Ureter (tissue), 1 donor: ENCODE data around the gene CCDC170. TPM values are rescaled to one million over a fixed set of nuclear protein-coding genes. Genes with fewer than 3 reads are reported as not detected.
"Not testable (repeated sequence)": the region's sequence is repeated elsewhere in the genome, so short reads cannot be mapped to it uniquely, and the experiment has no call there.

Experiments
- DNase-seq: peaks from one replicate; pipeline ENCODE4 v3.0.0-alpha.2; 2020; ENCODE audit warnings: low spot score
- total RNA-seq: library from RNA; stranded (reverse); gene quantifications from one replicate; pipeline ENCODE4 v1.2.4, GENCODE V29; 2023
- donor health status: DM: yes; HTN: yes; CAD: no.

CCDC170 gene
- total RNA-seq, 1 donor from 2014 or later, result 1.7 TPM

DNA sequence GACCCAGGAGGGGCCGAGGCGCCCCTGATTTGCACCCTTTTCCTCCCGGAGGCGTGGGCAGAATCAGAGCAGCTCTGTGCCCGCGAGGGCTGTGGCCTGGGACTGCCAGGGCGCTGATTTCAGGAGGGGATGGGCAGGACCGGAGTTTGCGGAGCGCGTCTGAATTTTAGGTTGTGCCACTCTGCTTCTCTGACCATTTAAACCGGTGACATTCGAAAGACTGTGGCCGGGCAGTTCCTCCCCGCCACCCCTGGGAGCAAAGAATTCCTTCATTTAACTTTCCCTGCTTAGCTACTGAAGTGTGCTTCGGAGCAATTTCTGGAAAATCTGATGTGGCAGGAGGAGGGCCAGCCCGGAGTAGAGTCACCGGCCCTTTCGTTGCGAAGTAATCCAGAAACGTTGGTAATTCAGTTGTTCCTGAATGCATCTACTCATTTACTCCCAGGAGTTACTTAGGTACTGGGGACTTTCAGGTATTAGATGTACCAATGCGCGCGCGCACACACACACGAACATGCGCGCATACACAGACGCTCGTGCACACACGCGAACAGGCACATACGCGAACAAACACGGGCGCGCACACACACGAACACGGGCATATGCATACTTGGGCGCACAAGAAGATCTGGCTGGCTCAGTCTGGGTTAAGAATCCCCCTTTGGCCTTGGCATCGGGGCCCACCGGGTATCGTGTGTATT lies 568 bp downstream of the CCDC170 start:
- no peak for DNase-seq

DNA sequence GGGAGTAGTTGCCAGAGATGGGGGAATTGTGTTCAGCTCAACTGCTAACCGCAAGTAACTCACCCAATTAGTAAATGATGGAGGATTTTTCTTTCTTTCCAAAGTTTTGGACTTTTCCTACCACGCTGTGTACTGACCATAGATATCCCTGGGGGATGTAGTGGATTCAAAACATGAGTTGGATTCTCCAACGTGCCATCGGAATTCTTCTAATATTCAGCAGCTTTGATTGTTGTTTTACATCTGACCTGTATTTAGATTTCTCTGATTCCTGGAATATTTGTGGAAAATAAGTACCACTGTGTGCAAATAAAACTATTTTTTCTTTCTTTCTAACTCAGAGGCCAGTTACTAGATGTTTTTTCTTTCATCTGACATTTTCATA lies 1.1 kb downstream of the CCDC170 start:
- no peak for DNase-seq

DNA sequence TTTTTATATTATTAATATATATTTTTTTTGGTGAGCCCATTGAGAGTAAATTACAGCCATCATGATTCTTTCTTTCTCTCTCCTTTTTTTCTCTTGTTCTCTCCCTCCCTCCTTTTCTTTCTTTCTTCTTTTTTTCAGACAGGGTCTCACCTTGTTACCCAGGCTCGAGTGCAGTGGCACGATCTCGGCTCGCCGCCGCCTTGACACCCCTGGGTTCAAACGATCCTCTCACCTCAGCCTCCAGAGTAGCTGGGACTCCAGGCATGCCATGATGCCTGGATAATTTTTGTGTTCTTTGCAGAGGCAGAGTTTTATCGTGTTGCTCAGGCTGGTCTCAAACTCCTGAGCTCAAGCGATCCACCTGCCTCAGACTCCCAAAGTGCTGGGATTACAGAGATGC lies 1.6 kb downstream of the CCDC170 start:
- no peak for DNase-seq

DNA sequence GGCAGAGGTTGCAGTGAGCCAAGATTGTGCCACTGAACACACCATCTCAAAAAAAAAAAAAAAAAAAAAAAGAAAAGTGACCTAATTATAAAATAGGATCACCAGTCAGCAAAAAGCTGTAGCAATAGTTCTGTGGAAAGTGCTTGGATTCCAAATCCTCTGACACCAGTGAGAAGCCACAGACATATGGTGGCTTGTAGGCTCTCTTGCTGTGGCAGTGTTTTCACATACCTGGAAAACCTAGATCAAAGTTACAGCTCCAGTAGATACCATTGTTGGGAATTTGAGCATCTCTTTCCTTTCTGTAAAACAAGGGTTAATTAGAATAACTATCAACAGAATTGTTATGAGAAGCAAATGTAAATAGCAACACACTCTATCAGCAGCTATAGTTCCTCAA lies 4.1 kb downstream of the CCDC170 start:
- no peak for DNase-seq

DNA sequence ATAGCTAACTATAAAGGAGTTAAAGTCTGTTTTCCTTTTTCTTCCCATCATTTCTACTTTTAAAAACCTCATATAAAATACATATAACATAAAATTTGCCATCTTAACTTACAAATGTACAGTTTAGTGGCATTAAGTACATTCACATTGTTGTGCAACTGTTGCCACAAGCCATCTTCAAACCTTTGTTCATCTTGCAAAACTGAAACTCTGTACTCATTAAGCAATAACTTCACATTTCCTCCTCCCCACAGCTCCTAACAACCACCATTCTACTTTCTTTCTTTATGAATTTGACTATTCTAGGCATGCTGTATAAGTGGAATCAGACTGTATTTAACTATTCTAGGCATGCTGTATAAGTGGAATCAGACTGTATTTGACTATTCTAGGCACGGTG lies 4.5 kb downstream of the CCDC170 start:
- no peak for DNase-seq

DNA sequence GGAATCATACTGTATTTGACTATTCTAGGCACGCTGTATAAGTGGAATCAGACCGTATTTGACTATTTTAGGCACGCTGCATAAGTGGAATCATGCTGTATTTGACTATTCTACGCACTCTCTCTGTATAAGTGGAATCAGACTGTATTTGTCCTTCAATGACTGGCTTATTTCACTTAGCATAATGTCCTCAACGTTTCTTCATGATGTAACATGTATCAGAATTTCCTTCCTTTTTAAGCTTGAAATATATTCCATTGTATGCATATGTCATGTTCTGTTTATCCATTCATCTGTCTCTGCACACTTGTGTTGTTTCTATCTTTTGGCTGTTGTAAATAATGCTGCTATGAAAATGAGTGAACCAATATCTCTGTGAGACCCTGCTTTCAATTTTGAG lies 5.7 kb downstream of the CCDC170 start:
- DNase-seq, result no peak

DNA sequence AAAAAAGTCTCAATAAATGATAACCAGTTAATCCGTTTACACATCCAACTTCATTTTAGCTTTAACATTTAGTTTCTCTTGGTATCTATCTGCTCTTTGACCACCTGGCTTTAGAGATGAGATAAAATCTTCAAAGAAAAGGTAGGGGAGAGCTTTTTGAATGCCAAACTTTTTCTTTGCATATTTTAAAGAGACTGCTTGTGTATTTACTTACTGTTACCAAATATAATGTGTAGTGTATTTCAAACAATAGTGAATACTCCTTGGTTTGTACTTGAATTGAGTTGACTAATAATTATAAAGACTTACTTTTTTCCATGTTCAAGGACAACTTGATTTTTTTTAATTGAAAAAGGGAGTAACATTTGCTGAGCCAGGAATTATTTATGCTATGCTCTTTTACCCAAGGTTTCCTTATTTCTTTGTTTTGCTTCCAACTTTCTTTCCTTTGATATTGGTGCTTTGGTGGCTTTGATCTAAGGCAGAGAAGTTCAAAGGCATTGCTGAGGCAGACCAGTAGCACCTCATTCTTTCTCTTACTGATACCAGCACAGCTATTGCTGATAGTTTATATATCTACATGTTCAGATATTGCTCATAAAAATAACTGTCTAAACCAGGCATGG lies 7.8 kb downstream of the CCDC170 start:
- DNase-seq, result no peak

DNA sequence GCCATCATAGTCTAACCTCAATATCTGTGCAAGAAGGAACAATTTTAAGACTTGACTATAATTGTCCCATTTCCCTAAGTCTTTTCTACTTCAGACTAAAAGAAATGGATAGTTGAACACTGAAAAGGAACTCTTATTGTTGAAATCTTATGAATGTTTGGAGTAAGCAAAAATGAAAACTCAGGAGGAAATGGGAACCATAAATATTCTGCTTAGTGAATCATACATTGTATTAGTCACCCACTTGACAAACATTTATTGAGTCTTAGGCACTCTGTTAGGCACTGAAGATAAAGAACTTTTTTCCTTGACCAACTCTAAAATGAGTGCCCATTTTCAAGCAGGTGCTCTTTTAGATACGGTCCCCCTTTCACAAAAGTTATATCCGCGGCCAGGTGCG lies 8.7 kb downstream of the CCDC170 start:
- no peak for DNase-seq

DNA sequence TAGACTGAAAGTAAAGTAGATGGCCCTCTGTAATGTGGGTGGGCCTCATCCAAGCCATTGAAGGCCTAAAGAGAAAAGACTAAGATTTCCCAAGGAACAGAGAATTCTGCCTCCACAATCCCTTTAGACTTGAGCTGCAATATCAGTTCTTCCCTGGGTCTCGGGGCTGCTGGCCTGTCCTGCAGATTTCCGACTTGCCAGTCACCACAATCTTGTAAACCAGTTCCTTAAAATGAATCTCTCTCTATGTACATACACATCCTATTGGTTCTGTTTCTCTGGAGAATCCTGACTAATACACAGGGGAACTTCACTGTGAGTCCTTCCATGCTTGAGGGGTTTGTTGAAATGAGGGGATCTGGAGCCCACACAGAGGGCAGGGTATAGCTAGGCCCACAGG lies 12.9 kb downstream of the CCDC170 start:
- DNase-seq, result no peak

DNA sequence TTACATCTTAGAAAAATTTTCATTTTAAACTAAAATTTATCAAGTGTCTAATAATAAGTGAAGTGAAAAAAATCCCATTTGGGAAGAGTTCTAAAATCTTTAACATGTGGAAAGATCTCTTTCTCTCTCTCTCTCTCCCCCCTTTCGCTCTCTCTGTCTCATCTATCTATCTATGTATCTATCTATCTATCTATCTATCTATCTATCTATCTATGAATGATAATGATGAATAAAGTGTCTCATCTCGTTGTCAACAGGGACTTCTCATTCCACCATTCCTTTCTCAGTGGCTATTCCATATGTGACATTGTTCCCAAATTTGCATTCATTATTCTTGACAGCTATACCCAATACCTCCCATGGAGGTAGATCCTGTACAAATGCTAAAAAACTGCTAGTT lies 15.2 kb downstream of the CCDC170 start:
- DNase-seq, result no peak

DNA sequence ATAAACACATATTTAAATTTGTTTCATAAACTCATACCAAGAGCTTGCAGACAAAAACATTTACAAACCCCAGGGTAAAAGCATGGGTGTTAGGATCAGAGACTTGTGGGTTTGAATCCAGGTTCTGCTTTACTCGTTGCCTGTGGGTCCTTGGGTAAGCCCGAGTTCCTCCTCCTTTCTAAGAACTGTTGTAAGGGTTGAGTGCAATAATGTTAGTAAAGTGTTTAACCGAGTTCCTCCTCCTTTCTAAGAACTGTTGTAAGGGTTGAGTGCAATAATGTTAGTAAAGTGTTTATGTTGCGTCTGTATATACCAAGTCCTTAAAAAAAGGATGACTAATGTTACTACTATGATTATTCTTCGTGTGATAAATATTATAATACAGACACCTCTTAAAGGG lies 18.7 kb downstream of the CCDC170 start:
- DNase-seq, result no peak

DNA sequence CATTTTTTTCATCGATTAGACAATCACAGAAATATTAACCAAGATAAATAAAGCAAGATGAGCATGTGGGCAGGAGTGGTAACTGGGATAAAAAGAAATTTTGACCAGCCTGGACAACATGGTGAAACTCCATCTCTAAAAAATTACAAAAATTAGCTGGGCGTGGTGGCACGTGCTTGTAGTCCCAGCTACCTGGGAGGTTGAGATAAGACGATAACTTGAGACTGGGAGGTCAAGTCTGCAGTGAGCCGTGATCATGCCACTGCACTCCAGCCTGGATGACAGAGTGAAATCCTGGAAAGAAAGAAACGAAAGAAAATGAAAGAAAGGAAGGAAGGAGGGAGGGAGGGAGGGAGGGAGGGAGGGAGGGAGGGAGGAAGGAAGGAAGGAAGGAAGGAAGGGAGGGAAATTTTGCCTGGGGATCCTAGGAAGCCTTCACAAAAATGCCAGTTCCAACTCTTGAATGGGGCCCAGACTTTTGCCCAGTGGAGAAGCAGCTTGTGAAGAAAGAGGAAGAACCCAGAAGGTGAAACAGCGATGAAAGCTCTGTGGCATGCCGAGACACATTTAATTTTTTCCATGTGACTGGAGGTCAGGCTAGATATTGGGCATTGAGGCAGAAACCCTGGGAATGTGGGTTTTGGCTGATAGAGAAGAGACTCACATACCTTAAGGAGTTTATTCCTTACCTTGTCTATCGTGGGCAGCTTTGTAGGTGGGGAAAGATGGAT lies 20.3 kb downstream of the CCDC170 start:
- no peak for DNase-seq

DNA sequence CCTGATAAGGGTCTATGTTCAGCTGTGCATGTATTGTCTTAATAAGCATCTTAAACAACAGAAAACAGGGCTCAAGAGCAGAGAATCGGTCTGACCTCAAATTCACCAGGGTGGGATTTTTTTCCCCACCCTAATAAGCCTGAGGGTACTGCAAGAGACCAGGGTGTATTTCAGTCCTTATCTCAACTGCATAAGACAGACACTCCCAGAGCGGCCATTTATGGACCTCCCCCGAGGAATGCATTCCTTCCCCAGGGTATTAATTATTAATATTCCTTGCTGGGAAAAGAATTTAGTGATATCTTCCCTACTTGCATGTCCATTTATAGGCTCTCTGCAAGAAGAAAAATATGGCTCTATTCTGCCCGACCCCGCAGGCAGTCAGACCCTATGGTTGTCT lies 25.2 kb downstream of the CCDC170 start:
- not testable (repeated sequence) for DNase-seq

DNA sequence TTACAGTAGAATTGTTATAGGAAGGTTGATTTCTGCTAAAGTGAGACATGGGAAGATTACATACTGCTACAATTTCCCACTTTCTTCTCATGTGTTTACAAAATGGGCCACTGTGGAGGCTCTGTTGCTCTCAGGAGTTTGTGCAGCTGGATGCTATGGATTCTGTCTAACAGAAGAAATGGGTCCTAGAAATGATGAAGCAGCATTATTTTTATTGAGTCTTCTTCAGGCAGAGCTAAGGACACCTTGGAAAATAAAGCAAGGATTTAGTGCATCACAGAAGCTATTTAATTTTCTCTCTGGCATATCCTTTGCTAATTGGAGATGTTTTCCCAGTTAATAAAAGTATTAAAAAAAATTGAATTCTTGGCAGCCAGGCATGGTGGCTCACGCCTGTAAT lies 29.2 kb downstream of the CCDC170 start:
- DNase-seq, result no peak

DNA sequence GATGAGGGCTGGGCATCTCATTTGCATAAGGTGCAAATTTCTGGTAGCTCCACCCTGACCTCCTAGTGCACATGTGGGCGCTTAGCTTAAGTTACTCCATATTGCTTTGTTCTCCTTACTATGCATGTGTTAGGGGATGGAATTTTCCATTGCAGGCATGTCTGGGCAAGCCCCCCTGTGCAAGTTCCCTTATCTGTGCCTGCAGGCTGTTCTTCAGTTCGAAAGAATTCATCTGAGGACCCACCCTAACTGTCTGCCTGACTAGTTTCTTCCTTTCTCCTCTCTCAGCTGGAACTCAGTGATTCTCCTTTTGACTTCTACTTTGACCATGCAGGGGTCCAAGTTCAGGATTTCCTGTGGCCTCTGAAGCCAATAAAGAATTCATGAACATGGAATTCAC lies 30.2 kb downstream of the CCDC170 start:
- no peak for DNase-seq

DNA sequence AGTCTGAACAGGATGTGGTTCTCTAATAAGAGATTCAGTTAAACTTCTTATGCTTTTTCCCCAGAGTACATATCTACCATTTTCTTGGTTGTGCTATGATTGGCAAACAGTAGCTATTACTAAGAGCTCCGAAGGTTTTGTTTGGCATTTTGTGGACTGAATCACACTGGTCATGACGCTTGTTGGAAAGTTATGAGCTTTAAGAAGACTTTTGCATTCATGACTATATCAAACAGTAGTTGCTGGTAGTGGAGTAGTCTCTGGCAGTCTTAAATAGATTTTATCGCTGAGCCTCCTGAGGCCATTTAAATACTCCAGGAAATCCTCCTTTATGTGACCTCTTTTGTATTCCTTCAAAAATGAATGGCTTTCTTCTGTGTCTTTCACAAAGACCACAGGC lies 40.8 kb downstream of the CCDC170 start:
- no peak for DNase-seq

DNA sequence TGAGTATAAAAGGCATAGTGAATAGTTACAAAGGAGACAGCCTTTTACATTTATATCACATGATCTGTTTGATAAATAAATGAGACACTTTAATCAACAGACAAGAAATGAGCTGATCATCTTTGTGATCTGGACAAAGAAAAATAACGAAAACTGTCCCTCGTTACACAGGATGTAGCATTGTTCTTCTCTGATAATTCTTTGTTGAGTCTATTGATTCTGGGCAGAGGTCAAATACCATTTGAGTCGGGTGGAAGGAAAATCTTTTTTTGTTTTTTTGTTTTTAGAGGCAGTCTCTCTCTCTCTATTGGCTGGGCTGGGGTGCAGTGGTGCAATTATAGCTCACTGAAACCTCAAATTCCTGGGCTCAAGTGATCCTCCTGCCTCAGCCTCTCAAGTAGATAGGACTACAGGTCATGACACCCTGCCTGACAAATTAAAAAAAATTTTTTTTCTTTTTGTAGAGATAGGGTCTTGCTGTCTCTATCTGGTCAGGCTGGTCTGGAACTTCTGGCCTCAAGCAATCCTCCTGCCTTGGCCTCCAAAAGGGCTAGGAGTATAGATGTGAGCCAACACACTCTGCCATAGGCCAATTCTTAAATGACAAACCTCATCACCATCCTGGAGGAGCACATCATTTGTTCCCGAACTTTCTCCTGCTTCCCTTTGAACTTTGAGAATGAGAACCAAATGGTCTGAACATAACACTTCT lies 41.8 kb downstream of the CCDC170 start:
- no peak for DNase-seq

DNA sequence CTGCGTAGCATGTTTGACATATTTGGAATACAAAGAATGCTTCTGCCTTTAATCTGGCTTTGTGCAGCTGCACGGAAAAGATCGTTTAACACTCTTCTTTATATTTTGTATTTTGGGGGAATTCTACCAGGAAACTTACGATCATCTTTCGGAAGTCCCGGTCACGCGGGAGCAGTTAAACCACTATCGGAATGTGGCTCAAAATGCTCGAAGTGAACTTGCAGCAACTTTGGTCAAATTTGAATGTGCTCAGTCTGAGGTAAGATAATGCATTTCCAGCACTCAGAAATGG lies 42.3 kb downstream of the CCDC170 start:
- DNase-seq, result no peak

DNA sequence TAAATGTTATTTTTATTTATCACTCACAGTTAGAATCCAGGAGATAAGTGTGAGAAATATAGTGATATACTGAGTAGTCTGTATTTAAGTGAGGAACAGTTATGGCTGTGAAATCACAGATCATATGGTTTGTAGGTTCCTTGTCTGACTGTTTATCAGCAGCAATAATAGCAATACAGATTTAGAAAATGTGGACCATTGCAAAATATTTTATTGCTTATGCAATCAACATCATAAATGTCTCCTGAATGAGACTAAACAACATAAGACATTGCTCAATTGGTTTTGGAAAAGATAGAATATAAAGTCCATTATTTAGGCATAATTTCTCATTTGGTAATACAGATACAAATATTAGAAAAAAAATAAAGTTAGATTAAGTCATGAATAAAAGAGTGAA lies 43.7 kb downstream of the CCDC170 start:
- DNase-seq, result no peak

DNA sequence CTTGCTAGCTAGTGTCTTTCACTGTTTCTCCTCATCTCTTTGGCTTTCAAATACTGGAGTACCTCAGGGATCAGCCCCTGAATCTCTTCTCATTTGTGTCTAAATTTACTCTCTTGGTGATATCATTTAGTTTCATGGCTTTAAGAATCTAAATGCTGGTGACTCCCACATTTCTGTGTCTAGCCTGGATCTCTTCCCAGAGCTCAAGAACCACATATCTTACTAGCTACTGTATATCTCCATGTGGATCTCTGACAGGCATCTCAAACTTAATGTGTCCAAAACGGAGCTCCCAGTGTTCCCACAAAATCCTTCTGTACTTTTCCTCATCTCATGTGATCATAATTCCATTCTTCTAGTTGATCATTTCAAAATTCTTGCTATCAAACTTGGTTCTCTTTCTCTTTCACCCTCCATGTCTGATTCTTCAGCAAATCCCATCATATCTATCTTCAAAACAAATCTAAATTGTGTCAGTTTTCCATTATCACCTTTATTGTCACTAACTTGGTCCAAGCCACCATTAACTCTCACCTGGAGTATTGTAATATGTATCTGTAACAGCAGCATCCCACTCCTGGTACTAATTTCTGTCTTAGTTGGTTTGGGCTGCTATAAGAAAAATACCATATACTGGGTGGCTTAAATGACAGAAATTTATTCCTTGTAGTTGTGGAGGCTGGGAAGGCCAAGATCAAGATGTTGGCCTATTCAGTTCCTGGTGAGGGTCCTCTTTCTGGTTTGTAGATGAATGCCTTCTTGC lies 45.9 kb downstream of the CCDC170 start:
- no peak for DNase-seq

DNA sequence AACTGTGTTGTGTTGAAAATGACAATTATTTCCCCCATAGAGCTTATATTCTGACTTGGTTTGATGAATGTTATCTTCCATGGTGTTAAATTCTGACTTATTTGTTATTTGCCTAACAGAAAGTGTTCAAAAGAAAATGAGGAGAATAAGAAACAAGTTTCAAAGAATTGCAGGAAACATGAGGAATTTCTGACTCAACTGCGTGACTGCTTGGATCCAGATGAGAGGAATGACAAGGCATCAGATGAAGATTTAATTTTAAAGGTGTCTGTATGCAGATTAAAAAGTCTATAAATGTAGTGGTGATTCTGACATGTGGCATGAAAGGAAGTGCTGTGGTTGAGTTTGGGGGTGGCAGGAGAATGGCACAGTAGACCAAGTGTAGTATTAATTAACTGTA lies 50.6 kb downstream of the CCDC170 start:
- no peak for DNase-seq

DNA sequence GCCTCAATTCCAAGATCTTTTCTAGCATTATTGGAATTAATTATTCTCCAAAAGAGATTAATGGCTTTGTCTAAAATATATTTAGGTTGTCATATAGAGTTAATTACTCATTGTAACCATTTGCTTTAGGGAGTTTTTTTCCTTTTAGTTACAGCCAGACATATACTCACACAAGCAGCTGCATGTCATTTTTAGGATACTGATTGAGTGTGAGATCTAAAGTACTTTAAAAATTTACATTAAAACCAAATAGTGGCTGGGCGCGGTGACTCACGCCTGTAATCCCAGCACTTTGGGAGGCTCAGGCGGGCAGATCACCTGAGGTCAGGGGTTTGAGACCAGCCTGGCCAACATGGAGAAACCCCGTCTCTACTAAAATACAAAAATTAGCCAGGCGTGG lies 51.1 kb downstream of the CCDC170 start:
- not testable (repeated sequence) for DNase-seq
